Epithelial cell of proximal tubule (primary cell): ENCODE measurements around the gene FAM184A. TPM values are rescaled to one million over a fixed set of nuclear protein-coding genes. Genes with fewer than 3 reads are reported as not detected.

Source experiments
- DNase-seq: peaks from one replicate; pipeline ENCODE4 v3.0.0-alpha.2; 2011; ENCODE audit warnings: low read depth
- H3K4me3 ChIP-seq: 2 replicates; pipeline ENCODE4 v1.5.1; 2011; ENCODE audit warnings: low read depth, mild to moderate bottlenecking, low read length
- total RNA-seq: library from RNA; depleted of rRNA; stranded (reverse); fragments of >200 nt; gene quantifications from 2 replicates; pipeline ENCODE4 v1.2.3, GENCODE V29; 2015
- TF ChIP-seq, protein P1 (sequence below): conservative IDR thresholded peaks from 2 replicates; pipeline ENCODE4 v1.5.1; 2012; ENCODE audit warnings: low read depth, mild to moderate bottlenecking, low read length

The FAM184A gene
- total RNA-seq, 1 donor from 2014 or later = 1.9 TPM

GRCh38 chr6:118921084-118921483, 157.4 kb downstream of the FAM184A start:
- TF ChIP-seq, protein P1, sequence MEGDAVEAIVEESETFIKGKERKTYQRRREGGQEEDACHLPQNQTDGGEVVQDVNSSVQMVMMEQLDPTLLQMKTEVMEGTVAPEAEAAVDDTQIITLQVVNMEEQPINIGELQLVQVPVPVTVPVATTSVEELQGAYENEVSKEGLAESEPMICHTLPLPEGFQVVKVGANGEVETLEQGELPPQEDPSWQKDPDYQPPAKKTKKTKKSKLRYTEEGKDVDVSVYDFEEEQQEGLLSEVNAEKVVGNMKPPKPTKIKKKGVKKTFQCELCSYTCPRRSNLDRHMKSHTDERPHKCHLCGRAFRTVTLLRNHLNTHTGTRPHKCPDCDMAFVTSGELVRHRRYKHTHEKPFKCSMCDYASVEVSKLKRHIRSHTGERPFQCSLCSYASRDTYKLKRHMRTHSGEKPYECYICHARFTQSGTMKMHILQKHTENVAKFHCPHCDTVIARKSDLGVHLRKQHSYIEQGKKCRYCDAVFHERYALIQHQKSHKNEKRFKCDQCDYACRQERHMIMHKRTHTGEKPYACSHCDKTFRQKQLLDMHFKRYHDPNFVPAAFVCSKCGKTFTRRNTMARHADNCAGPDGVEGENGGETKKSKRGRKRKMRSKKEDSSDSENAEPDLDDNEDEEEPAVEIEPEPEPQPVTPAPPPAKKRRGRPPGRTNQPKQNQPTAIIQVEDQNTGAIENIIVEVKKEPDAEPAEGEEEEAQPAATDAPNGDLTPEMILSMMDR = no peak
- no peak overlapping the region for H3K4me3 ChIP-seq
- DNase-seq = no peak

DNA sequence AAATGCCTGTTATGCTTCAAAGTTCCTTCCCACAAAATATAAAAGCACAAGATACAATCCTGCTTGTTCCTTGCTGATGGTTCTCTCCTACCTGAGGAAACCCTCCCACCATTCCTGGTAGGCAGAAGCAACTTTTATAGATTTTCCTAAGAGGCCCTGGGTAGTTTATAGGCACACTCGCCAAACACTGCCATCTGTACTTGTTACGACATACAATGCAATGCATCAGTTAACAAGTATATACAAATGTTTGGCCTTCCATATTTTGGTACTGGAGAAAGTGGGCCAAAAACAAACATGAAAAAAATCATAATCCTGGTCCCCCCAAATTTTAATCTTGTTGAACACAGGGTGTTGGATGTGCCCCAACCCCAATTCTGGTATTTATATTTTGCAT, 160.1 kb downstream of the FAM184A start:
- no peak overlapping the region for H3K4me3 ChIP-seq
- DNase-seq = no peak
- TF ChIP-seq, protein P1 = no peak

GRCh38 chr6:118917546-118918328, 160.7 kb downstream of the FAM184A start:
- H3K4me3 ChIP-seq = no peak overlapping the region
- DNase-seq = no peak
- TF ChIP-seq, protein P1 = no peak

- TF ChIP-seq, protein P1 = no peak
- no peak for DNase-seq
- H3K4me3 ChIP-seq = no peak overlapping the region
Measured at GRCh38 chr6:118914598-118914997, 163.9 kb downstream of the FAM184A start.

DNA sequence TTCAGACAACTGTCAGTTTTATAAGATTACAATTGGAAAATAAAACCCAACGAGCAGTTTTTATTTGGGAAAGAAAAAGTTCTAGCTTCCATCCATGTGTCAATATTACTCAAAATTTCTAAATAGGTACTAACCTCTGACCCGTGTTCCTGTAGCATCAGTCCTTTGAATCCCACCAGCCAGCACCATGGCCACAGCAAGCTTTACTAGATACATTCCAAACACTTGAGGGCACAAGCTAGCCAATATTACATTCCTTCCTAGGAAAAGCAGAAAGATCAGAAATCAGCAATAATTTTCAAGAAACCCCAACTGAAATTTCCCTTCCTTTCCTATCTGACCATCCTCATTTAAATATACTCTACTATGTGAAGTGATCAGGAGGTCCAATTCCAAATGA, 165.3 kb downstream of the FAM184A start:
- TF ChIP-seq, protein P1 = no peak
- DNase-seq = no peak
- H3K4me3 ChIP-seq = no peak overlapping the region

DNA sequence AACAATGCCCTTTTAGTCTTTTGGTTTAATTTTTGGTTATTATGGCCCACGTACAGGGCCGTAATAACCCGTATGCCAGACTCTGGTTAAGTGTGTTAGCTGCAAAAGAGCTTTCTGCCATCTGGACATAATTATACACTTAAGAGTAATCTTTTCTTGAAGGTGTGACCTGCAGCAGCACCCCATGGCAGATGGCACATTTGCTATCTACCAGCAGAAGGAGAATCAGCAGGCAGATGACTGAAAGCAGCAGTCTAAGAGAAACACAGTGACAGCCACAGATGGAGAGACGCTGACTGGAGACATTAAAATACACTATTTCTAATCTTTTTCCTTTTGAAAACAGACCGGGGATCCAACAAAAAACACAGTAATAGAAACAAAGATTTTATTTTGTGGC, 165.8 kb downstream of the FAM184A start:
- no peak for DNase-seq
- H3K4me3 ChIP-seq = no peak overlapping the region
- TF ChIP-seq, protein P1 = no peak

Other genes with a start within 250 kb of the FAM184A start
- gene ASF1A, start 184.5 kb downstream of the FAM184A start, total RNA-seq = 7.6 and 21.8 TPM in 2 replicates
- 9.6 and 15.5 TPM in 2 replicates for gene MCM9, start 143.5 kb downstream of the FAM184A start, total RNA-seq